GM12892 (cell line): ENCODE measurements around the gene TRIM33.

Source experiments
- POLR2A ChIP-seq: IDR thresholded peaks from 2 replicates; pipeline ENCODE4 v1.6.1; 2011; ENCODE audit warnings: low read depth, low read length, control low read depth
- TAF1 ChIP-seq: IDR thresholded peaks from 2 replicates; pipeline ENCODE4 v1.6.1; 2011; ENCODE audit warnings: low read depth, mild to moderate bottlenecking, control low read depth, low read length, borderline replicate concordance

DNA sequence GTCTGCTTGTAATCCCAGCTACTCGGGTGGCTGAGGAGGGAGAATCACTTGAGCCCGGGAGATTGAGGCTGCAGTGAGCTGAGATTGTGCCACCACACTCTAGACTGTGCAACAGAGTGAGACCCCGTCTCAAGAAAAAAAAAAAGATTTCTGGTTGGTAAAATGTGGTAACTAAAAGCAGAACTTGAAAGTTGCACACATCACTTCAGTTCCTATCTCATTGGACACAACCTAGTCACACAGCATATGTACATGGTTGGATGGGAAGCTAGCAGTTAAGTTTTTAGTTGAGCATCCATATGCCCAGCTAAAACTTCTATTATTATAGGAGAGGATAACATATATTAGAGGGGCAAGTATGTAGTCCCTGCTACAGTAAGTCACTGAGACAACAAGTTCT lies 48.4 kb upstream of the TRIM33 start:
- TF ChIP-seq POLR2A (no peak), TAF1 (no peak)
